Fibroblast of gingiva (primary cell): ENCODE results near the gene SPIN1.
"Not testable (repeated sequence)": the region's sequence is repeated elsewhere in the genome, so short reads cannot be mapped to it uniquely, and the experiment has no call there.

Experiments
- DNase-seq: peaks from one replicate; pipeline ENCODE4 v3.0.0-alpha.2; 2011; ENCODE audit warnings: low read depth

SPIN1 gene

DNA sequence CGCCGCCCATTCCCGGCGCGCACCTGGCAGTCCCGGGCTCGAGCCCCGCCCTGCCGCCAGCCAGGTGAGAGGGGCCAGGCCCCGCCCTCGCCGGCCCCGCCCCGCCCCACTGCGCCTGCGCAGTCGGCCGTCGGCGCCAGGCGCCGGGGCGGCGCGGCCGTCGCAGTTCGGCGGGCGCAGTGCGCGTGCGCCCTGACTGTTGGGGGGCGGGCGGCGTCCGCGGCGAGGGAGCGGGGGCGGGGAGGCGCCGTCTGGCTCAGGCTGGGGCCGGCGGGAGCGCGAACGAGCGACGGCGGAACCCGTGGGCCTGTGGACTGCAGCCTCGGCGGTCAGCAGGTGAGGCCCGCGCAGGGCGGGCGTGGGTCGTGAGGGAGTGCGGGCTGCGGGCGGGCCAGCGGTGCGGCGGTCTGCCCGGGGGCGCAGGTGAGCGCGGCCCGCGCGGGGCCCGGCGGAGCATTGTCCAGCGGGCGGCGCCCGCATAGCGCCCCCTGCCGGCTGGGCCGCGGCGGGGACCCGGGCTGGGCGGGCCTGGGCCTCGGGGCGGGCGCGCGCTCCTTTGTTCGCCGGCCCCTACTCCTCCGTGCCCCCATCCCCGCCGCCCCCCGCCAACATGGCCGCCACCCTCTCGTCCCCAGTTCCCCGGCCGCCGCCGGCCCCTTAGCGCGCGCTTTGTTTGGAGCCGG is at the start of gene SPIN1:
TSS of gene SPIN1 (plus strand) at position 242 of the 683 bp plus-strand sequence. CDS start 38,096 bp downstream, outside the sequence.
- peak; percentile 69 for DNase-seq

DNA sequence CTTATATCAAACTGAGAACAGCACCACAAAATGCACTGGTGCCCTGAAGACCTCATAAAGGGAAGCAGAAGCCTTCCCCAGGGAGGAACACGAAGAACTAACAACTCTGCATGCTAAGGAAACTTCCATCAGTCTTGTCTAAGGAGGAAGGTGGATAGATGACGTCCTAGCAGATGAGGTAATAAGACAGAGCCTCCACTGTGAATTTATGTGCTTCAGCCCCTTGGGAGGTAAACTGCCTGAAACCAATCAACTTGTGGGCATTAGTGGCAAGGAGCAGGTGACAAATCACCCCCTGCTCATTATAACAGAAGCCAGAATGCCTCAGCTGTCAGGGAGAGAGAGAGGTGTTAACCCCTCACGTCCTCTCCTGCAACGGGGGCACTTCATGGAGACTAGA is 48.9 kb upstream of the SPIN1 start:
- no peak for DNase-seq

DNA sequence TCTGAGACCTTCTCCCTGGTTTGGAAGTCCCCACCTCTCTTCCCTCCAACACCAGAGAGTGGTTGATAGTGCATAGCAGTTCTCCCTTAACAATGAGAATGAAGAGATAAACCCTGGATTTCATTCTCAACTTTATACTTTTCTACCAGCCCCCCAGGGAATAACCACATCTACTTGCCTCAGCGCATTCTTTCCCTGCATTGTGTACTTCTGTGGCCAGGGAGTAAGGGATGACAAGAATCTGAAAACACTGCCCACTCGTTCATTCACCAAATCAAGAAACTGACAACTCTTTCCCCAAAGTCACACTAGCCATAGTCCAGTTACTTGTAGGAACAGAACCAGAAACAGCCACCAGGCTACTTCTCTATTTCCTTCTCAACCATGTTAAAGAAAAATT is 46.0 kb upstream of the SPIN1 start:
- DNase-seq = no peak

DNA sequence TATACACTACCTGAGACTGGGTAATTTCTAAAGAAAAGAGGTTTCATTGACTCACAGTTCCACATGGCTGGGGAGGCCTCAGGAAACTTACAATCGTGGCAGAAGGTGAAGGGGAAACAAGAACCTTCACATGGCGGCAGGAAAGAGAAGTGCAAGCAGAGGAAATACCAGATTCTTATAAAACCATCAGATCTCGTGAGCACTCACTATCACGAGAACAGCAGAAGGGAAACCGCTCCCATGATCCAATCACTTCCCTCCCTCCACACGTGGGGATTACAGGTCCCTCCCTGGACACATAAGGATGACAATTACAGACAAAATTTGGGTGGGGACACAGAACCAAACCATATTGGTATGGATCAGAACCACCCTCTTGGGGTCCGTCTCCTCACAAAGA is 44.2 kb upstream of the SPIN1 start:
- no peak for DNase-seq

DNA sequence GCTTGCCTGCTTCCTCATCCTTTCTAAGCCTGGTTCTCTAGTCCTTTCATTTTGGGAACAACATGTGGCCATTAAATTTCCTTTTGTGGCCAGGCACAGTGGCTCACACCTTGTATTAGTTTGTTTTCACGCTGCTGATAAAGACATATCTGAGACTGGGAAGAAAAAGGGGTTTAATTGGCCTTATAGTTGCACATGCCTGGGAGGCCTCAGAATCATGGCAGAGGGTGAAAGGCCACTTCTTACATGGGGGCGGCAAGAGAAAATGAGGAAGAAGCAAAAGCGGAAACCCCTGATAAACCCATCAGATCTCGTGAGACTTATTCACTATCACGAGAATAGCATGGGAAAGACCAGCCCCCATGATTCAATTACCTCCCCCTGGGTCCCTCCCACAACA is 37.9 kb upstream of the SPIN1 start:
- DNase-seq = not testable (repeated sequence)

DNA sequence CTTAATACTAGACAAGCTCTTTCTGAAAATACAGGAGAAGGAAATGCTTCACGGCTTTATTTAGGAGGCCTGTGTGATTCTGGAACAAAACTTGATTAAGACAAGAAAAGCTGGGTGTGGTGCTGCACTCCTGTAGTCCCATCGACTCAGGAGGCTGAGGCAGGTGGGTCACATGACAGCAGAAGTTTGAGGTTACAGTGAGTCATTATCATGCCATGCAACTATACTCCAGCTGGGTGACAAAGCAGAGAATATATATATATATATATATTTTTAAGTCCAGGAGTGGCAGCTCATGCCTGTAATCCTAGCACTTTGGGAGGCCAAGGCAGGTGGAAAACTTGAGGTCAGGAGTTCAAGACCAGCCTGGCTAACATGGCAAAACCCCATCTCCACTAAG is 33.1 kb upstream of the SPIN1 start:
- no peak for DNase-seq

DNA sequence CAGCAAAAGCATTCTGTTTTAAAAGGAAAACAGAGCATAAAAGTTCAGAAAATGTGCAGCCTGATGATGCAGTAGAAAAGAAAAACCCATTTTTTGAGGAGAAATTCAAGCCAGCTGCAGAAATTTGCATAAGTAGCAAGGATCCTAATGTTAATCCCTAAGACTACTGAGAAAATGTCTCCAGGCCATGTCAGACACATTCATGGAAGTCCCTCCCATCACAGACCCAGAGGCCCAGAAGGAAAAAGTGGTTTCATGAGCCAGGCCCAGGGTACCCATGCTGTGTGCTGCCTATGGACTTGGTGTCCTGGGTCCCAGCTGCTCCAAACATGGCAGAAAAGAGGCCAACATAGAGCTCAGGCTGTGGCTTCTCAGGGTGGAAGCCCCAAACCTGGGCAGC is 31.0 kb upstream of the SPIN1 start:
- not testable (repeated sequence) for DNase-seq

DNA sequence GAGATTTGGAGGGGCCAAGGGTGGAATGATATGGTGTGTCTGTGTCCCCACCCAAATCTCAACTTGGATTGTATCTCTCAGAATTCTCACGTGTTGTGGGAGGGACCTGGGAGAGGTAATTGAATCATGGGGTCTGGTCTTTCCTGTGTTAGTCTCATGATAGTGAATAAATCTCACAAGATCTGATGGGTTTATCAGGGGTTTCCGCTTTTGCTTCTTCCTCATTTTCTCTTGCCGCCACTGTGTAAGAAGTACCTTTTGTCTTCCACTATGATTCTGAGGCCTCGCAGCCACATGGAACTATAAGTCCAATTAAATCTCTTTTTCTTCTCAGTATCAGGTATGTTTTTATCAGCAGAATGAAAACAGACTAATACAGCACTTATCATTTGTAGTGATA is 29.5 kb upstream of the SPIN1 start:
- no peak for DNase-seq

DNA sequence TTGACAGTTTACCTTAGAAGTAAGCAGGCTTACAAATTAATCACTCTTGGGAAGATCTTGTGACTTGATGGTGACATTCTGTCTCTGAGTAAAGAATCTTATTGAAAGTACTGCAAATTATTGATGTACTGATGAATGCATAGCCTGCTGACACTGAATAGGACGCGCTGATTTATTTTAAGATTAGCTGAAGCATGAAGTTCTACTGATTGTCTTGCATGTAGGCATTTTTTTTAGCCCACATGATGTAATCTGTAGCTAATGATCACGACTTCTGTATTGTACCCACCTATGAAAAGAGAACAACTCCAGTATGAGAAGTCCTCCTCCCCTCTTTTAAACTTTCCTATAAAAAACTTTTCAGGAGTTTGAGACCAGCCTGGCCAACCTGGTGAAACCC is 28.3 kb upstream of the SPIN1 start:
- DNase-seq = no peak

DNA sequence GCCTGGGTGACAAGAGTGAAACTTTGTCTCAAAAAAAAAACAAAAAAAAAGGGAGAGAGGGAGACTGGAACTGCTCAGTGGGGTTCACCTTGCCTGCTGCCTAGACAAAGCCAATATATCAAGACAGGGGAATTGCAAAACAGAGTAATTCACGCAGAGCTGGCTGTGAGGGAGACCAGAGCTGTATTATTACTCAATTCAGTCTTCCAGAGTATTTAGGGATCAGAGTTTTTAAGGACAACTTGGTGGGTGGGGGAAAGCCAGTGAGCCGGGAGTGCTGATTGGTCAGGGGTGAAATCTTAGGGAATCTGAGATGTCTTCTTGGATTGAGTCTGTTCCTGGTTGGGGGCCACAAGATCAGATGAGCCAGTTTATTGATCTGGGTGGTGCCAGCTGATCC is 25.6 kb upstream of the SPIN1 start:
- no peak for DNase-seq

DNA sequence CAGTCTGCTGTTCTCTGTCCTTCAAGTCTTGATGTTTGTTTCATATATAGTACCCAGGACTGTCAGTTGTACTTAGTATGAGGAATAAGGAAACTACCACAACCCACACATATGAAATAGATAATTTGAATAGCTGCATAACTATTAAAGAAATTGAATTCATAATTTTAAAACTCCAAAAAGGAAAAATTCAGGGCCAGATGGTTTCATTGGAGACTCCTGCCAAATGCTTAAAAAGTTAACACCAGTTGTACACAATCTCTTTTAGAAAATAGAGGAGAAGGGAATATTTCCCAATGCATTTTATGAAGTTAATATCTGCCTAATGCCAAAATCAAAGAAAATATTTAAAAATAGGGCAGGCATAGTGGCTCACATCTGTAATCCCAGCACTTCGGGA is 24.6 kb upstream of the SPIN1 start:
- no peak for DNase-seq

DNA sequence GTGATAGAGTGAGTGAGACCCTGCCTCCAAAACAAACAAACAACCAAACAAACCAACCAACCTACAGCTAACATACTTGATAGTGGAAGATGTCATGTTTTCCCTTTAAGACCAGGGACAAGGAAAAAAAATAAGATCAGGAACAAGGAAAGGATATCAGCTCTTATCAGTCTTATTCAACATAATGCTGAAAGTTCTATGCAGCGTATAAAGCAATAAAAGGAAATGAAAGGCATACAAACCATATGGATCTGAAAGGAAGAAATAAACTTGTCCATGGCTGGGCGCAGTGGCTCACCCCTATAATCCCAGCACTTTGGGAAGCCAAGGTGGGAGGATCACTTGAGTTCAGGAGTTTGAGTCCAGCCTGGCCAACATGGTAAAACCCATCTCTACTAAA is 23.5 kb upstream of the SPIN1 start:
- DNase-seq = no peak

DNA sequence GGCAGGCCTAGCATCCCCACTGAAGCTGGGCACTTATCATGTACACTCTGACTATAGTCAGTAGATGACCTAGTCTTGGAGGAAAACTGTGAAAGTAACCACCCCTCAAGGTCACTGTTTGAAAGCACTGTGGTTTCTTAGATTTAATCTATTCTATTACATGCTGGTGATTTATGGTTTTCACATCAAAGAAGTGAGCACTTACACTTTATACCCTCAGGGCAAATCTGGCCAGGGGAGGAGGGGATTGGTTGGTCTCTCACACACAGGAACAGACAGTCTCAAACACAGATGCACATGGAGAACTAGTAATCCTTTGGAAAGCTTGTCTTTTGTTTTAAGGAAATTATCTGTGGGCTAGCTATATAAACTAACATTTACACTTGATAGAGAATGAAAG is 17.9 kb upstream of the SPIN1 start:
- DNase-seq = no peak

DNA sequence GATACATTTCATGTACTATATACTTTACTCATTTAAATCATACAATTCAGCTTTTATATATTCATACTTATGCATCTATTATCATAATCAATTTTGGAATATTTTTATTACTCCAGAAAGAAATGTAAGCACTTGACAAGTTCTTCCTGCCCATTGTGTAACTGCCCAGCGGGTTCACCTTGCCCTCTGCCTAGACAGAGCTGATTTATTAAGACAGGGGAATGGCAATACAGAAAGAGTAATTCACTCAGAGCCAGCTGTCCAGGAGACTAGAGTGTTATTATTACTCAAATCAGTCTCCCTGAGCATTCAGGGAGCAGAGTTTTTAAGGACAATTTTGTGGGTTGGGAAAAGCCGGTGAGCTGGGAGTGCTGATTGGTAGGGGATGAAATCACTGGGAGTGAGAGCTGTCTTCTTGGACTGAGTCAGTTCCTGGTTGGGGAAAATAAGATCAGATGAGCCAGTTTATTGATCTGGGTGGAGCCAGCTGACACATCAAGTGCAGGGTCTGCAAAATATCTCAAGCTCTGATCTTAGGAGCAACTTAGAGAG is 16.1 kb upstream of the SPIN1 start:
- DNase-seq = no peak

DNA sequence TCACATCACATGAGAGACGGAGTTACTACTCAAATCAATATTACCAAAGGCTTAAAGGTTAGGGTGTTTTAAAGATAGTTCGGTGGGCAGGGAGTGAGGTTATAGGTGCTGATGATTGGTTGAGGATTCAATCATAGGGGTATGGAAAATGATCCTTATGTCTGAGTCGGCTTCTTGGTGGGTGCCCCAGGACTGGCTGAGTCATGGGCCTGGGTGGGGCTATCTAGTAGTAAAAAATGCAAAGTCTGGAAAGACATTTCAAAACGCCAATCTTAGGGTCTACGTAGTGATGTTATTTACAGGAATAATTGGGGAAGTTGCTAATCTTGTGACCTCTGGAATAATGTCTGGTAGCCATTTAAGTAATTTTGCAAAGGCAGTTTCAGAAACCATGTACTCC is 15.2 kb upstream of the SPIN1 start:
- DNase-seq = no peak

DNA sequence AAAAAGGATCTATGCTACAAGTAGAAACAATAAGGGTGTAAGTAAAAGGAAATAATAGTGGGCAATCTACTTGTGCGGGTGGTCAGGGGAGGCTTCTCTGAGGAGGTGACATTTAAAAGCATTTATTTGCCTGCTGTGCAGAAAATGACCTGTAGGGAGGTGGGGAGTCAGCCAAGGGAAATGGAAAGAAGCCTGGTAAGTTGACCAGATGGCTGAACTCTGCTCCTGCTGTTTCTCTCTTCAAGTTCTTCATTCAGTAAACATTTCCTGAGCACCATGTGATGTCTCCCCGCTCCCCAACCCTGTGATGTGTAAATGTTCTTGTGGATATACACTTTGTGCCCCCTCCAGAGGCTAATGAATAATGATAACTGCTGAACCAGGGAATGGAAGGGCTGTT is 9.9 kb upstream of the SPIN1 start:
- DNase-seq = peak; percentile 6

DNA sequence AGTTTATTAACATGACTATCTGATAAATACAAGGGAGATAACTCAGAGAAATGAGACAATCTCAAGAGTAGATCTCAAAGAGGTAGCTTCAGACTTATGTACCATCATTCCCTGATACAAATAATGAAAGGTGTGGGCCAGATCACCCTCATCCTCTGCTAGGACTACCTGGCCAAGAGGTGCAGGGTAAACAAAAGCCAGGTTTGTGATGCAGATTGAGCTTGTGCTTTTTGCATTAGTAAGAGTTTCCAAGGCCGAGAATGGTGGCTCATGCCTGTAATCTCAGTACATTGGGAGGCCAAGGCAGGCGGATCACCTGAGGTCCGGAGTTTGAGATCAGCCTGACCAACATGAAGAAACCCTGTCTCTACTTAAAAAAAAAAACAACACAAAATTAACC is 8.9 kb upstream of the SPIN1 start:
- no peak for DNase-seq

DNA sequence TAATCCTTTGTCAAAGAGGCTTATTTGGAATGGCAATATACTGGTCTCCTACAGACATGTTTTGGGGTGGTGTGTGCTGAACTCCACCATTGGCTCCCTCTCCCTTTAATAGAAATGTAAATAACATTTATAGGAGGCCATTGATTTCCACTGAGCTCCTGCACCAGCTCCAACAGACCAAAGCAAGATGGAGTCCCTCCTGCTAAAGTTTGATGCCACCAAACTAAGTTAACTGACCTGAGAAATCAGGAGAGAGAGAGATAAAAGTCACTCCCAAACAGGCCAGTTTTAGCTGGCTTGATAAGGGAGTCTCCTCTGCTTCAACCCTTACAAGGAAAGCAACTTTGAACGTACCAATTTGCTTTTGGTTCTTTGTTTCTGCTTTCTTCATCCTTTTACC is 8.1 kb upstream of the SPIN1 start:
- no peak for DNase-seq

DNA sequence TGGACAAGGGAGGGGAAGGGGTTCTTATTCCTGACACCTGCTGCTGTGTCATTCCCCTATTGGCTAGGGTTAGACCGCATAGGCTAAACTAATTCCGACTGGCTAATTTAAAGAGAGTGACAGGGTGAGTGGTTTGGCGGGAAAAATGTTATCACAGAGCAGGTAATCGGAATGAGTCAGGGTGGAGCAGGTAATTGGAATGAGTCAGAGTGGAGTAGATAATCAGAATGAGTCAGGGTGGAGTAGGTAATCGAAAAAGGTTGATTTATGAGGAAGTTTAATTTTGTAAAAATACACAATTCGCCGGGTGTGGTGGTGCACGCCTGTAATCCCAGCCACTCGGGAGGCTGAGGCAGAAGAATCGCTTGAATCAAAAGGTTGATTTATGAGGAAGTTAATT is 6.9 kb upstream of the SPIN1 start:
- DNase-seq = not testable (repeated sequence)

DNA sequence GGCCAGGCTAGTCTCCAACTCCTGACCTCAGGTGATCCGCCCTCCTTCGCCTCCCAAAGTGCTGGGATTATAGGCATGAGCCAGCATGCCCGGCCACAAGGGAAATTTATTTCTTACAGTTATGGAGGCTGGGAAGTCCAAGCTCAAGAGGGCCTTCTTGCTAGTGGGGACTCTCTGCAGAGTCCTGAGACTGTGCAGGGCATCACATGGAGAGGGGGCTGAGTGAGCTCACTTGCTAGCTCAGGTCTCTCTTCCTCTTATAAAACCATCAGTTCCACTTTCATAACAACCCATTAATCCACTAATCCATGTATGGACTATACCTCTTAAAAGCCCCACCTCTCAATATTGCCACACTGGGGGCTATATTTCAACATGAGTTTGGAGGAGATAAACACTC is 5.1 kb upstream of the SPIN1 start:
- no peak for DNase-seq

DNA sequence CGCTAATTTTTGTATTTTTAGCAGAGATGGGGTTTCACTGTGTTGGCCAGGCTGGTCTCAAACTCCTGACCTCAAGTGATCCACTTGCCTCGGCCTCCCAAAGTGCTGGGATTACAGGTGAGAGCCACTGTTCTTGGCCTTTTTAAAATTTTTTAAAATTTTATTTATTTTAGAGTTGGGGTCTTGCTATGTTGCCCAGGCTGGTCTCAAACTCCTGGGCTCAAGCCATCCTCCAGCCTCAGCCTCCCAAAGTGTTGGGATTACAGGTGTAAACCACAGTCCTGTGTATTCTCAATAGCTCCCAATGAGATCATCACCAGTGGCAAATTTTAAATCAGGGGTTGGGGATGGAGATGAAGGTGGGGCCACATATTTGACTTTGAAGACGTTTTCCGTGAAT is 2.1 kb upstream of the SPIN1 start:
- not testable (repeated sequence) for DNase-seq

DNA sequence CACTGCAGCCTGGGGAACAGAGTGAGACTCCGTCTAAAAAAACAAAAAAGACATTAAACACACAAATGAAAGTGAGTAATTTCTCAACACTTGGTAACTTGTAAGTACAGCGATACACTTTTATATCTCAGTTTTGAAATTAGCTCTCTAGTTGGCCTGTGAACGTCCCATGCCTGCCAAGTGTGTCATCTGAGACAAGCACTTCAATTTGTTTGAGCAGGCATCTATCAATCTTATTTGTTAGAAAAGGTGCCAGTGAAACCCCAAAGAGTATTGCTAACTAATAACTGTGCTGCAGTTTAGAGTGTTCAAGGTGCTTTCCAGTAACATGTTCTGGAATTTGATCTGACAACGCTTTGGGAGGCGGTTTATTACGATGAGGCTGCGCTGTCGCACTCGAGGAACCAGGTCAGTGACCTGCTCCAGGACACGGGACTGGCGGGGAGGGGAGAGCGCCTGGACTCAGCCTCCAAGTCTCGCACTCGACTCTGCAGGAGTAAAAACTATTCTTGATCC is 1.1 kb upstream of the SPIN1 start:
- DNase-seq = peak; percentile 4

DNA sequence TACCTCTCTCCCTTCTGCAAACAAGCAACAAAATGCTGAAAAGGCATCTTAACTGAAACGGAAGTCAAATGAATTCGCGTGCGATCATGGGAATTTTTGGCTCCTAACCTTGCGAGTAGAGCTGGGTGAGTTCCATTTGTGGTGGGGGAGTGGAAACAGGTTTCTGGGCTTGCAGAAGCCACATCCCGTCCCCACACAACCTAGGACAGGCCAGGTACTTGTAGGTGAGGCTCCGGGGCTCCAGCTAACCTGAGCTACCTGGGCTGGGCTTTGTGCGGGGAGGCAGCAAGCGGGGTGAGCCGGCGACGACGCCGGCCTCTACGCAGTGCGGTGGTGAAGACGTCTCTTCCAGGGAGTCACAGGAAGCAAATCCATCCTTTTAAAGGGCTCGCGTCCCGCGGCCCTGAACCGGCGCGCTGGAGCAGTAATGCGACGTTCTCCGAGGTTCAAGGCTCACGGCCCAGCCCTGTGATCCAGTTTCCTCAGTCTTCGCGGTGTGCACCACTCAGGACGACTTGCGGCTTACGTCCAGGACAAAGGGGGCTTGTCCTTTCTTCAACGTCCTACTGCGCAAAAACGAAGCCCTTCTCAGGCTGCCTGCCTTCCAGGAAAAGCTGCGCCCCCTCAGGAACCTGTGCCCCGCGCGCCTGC is 567 bp upstream of the SPIN1 start:
- peak; percentile 40 for DNase-seq
